ENCODE measurements around the gene DVL2.

DNA sequence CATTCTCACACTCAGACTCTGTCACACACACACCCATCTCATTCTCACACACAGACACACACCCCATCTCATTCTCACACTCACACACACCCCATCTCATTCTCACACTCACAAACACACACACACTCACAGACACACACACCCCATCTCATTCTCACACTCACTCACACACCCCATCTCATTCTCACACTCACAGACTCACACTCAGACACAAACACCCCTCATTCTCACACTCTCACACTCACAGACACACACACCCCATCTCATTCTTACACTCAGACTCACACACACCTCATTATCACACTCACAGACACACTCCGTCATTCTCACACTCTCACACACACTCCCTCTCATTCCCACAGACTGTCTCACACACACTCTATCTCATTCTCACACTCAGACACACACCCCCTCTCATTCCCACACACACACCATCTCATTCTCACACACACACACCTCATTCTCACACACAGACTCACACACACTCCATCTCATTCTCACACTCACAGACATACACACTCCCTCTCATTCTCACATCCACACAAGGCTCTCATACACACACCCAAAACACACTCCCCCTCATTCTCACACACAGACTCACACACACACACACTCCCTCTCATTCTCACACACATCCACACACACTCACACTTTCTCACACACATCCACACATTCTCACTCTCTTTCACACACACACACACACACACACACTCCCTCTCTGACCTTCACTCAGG, 58.0 kb downstream of the DVL2 start:
- TF ChIP-seq GATA3 (IDR thresholded peaks at IDR 0.05; ENCODE audit: low read depth, low read length): no peak
- TF ChIP-seq GATA2 (IDR thresholded peaks at IDR 0.05; ENCODE audit: low read depth, low read length): no peak
